Stimulated activated CD4-positive, alpha-beta T cell treated with anti-CD3 and anti-CD28 coated beads, Interleukin-2, amount 100 ng/mL, for 24 hours (primary cell): ENCODE data around the gene ADH1B.
"Not testable (repeated sequence)": the region's sequence is repeated elsewhere in the genome, so short reads cannot be mapped to it uniquely, and the experiment has no call there.

ENCODE experiments used
- DNase-seq, 2 donors: peaks; one replicate each; pipeline ENCODE4 v3.0.0-alpha.2; 2020

The ADH1B gene

GRCh38 chr4:99317811-99318210 lies 3.4 kb downstream of the ADH1B start:
- DNase-seq: not testable (repeated sequence)

- no peak for DNase-seq
Measured at GRCh38 chr4:99317354-99317753, 3.8 kb downstream of the ADH1B start.

- DNase-seq: no peak
Measured at GRCh38 chr4:99315839-99316238, 5.4 kb downstream of the ADH1B start.

GRCh38 chr4:99314211-99314610 lies 7.0 kb downstream of the ADH1B start:
- DNase-seq: no peak

- no peak for DNase-seq
Measured at GRCh38 chr4:99310389-99310788, 10.8 kb downstream of the ADH1B start.

GRCh38 chr4:99305638-99306400 lies 15.4 kb downstream of the ADH1B start:
- no peak for DNase-seq

- DNase-seq: no peak
Measured at GRCh38 chr4:99301376-99302164, 19.6 kb downstream of the ADH1B start.

- DNase-seq: no peak
Measured at GRCh38 chr4:99300934-99301333, 20.3 kb downstream of the ADH1B start.

GRCh38 chr4:99293357-99293756 lies 27.8 kb downstream of the ADH1B start:
- DNase-seq: no peak

- DNase-seq: no peak
Measured at GRCh38 chr4:99290848-99291786, 30.1 kb downstream of the ADH1B start, which contains the start of gene ADH1A. ADH1A (minus strand) TSS chr4:99290985; CDS start chr4:99290914, 71 bp downstream.

GRCh38 chr4:99285387-99285786 lies 35.8 kb downstream of the ADH1B start:
- no peak for DNase-seq

- no peak for DNase-seq
Measured at GRCh38 chr4:99282731-99283130, 38.5 kb downstream of the ADH1B start.

- no peak for DNase-seq
Measured at GRCh38 chr4:99281261-99281660, 39.9 kb downstream of the ADH1B start.

- no peak for DNase-seq
Measured at GRCh38 chr4:99276417-99276816, 44.8 kb downstream of the ADH1B start.

GRCh38 chr4:99275885-99276284 lies 45.3 kb downstream of the ADH1B start:
- no peak for DNase-seq

GRCh38 chr4:99275050-99275449 lies 46.2 kb downstream of the ADH1B start:
- DNase-seq: no peak

GRCh38 chr4:99273704-99274103 lies 47.5 kb downstream of the ADH1B start:
- no peak for DNase-seq

- DNase-seq: no peak
Measured at GRCh38 chr4:99264927-99265326, 56.3 kb downstream of the ADH1B start.
